Raji (cell line): ENCODE results near the gene COP1.

Experiments used
- POLR2A ChIP-seq: IDR thresholded peaks from 2 replicates; pipeline ENCODE4 v1.6.1; 2011; ENCODE audit warnings: low read depth, low read length, control low read depth; ENCODE audit not compliant: insufficient read depth

Gene COP1

GRCh38 chr1:176165573-176165972 lies 41.5 kb downstream of the COP1 start:
- no peak for TF ChIP-seq POLR2A

DNA sequence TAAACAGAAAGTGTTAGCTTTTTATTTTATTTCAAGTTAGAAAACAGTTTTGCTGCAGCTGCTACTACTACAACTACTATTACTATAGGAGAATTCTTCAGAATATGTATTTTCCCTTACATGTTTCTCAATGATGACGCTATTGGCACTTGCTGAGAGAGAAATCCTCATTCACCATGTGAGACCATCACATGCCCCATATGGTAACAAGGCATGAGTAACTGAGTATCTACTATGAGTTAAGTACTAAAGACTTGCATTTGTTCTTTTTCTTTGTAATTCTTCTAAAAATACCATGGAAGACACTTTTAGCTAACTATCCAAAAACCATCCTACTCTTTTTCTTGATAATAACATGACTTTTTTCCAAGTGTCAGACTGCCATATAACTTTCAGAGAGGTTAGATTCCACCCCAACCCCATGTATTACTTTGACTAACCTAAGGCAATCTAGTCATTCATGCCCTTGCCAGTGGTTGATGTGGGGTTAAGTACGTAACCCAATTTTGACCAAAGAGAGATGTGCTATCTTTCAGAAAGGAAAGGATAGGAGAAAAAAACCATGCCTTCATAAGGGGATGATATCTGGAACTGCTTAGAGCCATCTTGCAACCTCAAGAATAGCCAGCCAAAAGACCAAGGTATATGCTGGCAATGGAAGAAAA lies 42.9 kb downstream of the COP1 start:
- TF ChIP-seq POLR2A, result no peak

DNA sequence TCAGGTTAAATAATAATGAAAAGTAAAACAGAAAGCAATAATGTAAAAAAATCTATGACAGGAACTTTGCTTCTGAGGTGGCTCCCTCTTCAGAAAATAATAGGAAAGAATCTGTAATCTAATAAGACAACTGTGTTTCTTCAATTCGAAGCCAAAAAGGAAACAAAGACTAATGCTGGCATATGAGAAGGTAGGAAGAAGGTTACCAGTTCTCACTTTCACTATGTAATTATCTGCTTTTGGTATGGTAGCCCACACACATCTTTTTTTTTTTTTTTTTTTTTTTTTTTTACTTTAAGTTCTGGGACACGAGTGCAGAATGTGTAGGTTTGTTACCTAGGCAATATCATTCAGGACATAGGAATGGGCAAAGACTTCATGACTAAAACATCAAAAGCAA lies 47.1 kb downstream of the COP1 start:
- no peak for TF ChIP-seq POLR2A

- no peak for TF ChIP-seq POLR2A
These were observed 49.1 kb downstream of the COP1 start for GRCh38 chr1:176157995-176158394.

DNA sequence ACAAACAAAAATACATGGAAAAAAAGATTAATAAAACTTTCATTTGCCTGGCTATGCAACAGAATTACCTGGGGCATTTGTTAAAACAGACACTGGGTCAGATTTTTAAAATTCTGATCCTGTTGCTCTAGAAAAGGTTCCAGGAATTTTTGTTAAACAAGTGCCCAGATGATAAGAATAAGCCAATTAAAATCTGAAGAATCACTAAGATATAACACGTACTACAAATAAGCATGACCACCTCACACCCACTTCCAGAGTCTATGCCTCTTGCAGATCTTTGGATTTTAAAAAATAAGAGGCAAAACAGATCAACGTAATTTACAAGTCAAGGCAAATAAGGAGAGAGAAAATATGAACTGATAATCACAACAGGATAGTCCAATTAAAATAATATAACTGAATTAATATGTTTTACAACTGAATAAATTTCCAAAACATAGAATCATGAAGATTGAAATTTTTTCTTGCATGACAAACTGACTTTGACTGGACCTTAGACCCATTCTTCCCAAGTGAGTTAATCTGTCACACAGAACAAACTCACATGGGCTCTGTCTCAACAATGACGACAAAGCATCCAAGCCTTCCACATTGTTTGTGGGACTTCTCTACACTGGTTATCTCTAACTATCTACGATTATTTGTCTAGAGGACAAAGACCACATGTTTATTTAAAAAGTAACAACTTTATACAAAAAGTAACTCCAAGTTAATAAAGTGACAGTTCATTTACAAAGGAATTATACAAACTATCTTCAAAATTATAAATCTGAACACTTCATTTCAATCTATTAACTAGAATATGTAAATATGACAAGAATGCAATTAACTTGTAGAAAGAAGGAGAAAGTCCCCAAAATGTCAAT lies 56.9 kb downstream of the COP1 start:
- no peak for TF ChIP-seq POLR2A

GRCh38 chr1:176144526-176144925 lies 62.6 kb downstream of the COP1 start:
- TF ChIP-seq POLR2A, result no peak

DNA sequence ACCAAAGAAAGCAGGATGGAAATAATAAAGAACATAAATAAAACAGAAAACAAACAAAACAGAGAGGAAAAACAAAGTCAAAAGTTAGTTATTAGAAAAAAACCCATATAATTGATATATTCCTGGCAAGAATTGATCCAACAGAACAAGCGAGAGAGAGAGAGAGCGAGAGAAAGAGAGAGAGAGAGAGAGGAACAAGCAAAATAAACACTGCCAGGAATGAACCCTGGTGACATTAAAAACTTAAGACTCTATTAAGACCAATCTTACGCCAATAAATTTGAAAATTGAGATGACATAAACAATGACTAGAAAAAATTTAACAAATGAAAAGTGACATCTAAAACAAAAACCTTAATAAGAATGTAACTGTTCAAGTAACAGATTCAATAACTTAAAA lies 64.1 kb downstream of the COP1 start:
- no peak for TF ChIP-seq POLR2A

DNA sequence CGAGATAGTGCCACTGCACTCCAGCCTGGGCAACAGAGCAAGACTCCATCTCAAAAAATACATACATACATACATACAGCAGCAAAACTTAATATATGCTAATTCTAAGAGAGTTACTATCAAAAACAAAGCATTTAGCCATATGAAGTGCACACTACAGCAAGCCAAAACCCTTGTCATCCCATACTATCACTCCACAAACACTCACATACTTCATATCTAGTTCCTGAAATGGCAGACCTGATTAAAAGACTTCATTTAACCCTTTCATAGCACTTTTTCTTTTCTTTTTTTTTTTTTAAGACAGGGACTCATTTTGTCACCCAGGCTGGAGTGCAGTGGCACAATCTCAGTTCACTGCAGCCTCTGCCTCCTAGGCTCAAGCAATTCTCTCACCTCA lies 65.6 kb downstream of the COP1 start:
- TF ChIP-seq POLR2A, result no peak

DNA sequence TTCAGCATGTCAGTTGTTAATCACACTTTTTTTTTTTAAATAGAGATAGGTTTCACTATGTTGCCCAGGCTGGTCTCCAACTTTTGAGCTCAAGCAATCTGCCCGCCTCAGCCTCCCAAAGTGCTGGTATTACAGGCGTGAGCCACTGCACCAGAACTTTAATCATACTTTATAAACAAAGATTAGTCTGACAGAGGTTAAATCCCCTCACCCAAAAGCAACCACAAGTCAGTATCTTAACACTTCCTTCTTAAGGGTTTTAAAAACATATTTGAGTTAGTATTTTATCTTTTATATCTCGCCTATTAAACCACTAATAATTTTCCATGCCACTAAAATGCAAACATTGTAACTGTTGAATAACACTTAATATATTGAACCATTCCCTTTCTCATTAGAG lies 70.2 kb downstream of the COP1 start:
- no peak for TF ChIP-seq POLR2A

GRCh38 chr1:176134666-176135065 lies 72.4 kb downstream of the COP1 start:
- TF ChIP-seq POLR2A, result no peak

DNA sequence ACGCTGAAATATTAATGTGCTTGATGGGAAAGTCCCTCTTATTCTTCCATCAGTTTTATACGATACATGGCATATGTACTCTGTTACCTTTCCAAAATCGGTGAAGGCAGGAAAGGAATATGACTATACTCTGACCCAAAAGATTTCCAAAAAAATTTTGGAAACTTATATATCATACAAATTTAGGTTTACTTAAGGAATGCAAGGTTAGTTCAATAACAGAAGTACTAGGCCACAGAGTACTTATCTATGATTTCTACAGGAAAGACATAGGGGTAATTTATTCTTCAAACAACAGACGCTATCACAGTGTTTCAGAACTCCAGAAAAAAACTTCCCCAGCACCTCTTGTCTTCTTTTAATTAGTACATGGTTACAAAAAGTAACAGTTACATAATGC lies 84.8 kb downstream of the COP1 start:
- no peak for TF ChIP-seq POLR2A

GRCh38 chr1:176119549-176119948 lies 87.5 kb downstream of the COP1 start:
- TF ChIP-seq POLR2A, result no peak

- TF ChIP-seq POLR2A, result no peak
These were observed 88.1 kb downstream of the COP1 start for GRCh38 chr1:176118985-176119384.

- TF ChIP-seq POLR2A, result no peak
These were observed 95.3 kb downstream of the COP1 start for GRCh38 chr1:176111835-176112234.

- no peak for TF ChIP-seq POLR2A
These were observed 96.9 kb downstream of the COP1 start for GRCh38 chr1:176110203-176110602.

DNA sequence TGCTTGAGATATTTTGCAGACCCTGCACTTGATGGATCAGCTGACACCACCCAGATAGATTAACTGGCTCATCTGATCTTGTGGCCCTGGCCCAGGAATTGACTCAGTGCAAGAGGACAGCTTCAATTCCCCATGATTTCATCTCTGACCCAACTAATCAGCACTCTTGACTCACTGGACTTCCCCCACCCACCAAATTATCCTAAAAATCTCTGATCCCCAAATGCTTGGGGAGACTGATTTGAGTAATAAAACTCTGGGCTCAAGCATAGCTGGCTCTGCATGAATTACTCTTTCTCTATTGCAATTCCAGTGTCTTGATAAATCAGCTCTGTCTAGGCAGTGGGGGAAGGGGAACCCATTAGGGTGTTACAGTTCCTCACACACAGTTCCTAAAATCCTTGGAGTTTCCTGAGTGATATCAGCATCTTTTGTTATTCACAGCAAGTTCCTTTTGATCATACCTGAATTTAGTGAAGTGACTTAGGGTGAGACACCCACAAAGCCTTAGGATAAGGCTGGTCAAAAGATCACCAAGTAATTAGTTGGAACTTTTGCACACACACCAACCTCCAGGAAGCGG lies 104.2 kb downstream of the COP1 start:
- no peak for TF ChIP-seq POLR2A
